ENCODE results near the gene XYLT1. TPM values are rescaled to one million over a fixed set of nuclear protein-coding genes. Genes with fewer than 3 reads are reported as not detected.

XYLT1 gene
- total RNA-seq (2012; rRNA removed) (11.1 and 12.7 TPM in 2 replicates), polyA plus RNA-seq (2012; rRNA removed) (9.0 and 9.7 TPM in 2 replicates), Bru-seq, nascent RNA (percentile 59 among the genes with signal in this experiment), BruChase-seq, experiment 1, labeled RNA remaining after a 6-hour chase (percentile 54 among the genes with signal in this experiment), BruChase-seq, experiment 2, labeled RNA remaining after a 2-hour chase (percentile 56 among the genes with signal in this experiment)
- polyA plus RNA-seq (2012; cell fraction: cytosol; rRNA removed): 4.3 and 4.9 TPM in 2 replicates
- polyA plus RNA-seq (2012; cell fraction: nucleus; rRNA removed; ENCODE audit: low replicate concordance): 4.8 and 5.9 TPM in 2 replicates
- long read RNA-seq, partial matches to known transcripts: 2 of 5 reads
- long read RNA-seq, other reads (novel, unspliced or antisense): 3 of 5 reads

GRCh38 chr16:17470908-17471718, at the start of gene XYLT1:
Gene XYLT1, minus strand, starts transcription at chr16:17470960. Its CDS starts 164 bp downstream, at chr16:17470796.
- CTCF ChIA-PET: interaction anchor here (1.3 kb wide), 1 partner anchor 108 kb away, joined by 3 read pairs; no protein-coding TSS in a partner anchor
- TF ChIP-seq RAD21 (IDR thresholded peaks at IDR 0.05; ENCODE audit: low read length): peak; percentile 14; the same call in 1 of the 2 replicates
- no peak for TF ChIP-seq CTCF (conservative IDR thresholded peaks at IDR 0.05; ENCODE audit: low read depth, low read length)
- no peak for TF ChIP-seq MAFK (IDR thresholded peaks at IDR 0.05; ENCODE audit: low read depth, low read length)
- TF ChIP-seq BHLHE40 (IDR thresholded peaks at IDR 0.05; ENCODE audit: low read depth, low read length): peak; percentile 78
- TF ChIP-seq, protein P1, sequence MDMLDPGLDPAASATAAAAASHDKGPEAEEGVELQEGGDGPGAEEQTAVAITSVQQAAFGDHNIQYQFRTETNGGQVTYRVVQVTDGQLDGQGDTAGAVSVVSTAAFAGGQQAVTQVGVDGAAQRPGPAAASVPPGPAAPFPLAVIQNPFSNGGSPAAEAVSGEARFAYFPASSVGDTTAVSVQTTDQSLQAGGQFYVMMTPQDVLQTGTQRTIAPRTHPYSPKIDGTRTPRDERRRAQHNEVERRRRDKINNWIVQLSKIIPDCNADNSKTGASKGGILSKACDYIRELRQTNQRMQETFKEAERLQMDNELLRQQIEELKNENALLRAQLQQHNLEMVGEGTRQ (IDR thresholded peaks at IDR 0.05; ENCODE audit: low read depth, low read length): no peak
- no peak for TF ChIP-seq NFE2L2 (IDR thresholded peaks at IDR 0.05; ENCODE audit: low read depth, low read length)
- no peak for TF ChIP-seq RCOR1 (IDR thresholded peaks at IDR 0.05; ENCODE audit: insufficient replicate concordance, low read length)
- peak; percentile 55 for TF ChIP-seq FOS (IDR thresholded peaks at IDR 0.05; ENCODE audit: low read depth, low read length)
- TF ChIP-seq ELK1 (IDR thresholded peaks at IDR 0.05; ENCODE audit: borderline replicate concordance, low read depth, low read length): no peak
- TF ChIP-seq CHD1 (IDR thresholded peaks at IDR 0.05; ENCODE audit: low read depth, low read length): no peak
- TF ChIP-seq CEBPB (IDR thresholded peaks at IDR 0.05; ENCODE audit: low read depth, low read length): peak; percentile 75

More at GRCh38 chr16:17470908-17471718, at the start of gene XYLT1:
- peak within 1 kb of the TSS; percentile 76 for H3K4me2 ChIP-seq (ENCODE audit: low read depth, low read length)
- DNase-seq: peak; percentile 94
- peak within 1 kb of the TSS; percentile 63 for H3K4ac ChIP-seq (ENCODE audit: low read depth, low read length)
- in situ Hi-C loops (cut with MboI; ENCODE audit: low sequenced_read_pairs): loop anchor here (25.0 kb wide), 2 partner anchors 259 to 609 kb away; no protein-coding TSS in a partner anchor
- intact Hi-C loops (cut with micrococcal nuclease): no loop called here
- H3K18ac ChIP-seq (ENCODE audit: low read depth, low read length): no peak within 1 kb of the TSS
- H4K91ac ChIP-seq (ENCODE audit: insufficient read depth, low read depth, low read length): no peak within 1 kb of the TSS
- WGBS, 2 experiments (ENCODE audit: extremely low coverage in 2 of 2, insufficient read length in 1 of 2): 0% methylated on average over 4 of the region's 36 CpGs; no CpG with 5 or more reads in 1 of the 2 experiments
- no TSS peak for BruUV-seq (replicated peaks)
- dilution Hi-C loops (cut with HindIII; ENCODE audit: low sequenced_read_pairs, unreplicated experiment): no loop called here
- peaks cover 5% of the 10 kb centered on the region for H3K9me1 ChIP-seq (ENCODE audit: insufficient read depth, low read length)
- POLR2A ChIA-PET (ENCODE audit: unreplicated experiment): interaction anchor here (0.5 kb wide), 1 partner anchor 609 kb away, joined by 14 read pairs; no protein-coding TSS in a partner anchor
- no peak within 1 kb of the TSS for H4K5ac ChIP-seq (ENCODE audit: low read depth, low read length)
- H4K20me1 ChIP-seq (ENCODE audit: insufficient read depth, low read length): peaks cover 19% of the 10 kb centered on the region
- peak within 1 kb of the TSS; percentile 91 for H2AFZ ChIP-seq (replicated peaks; ENCODE audit: low read length, poor library complexity)
- peak within 1 kb of the TSS; percentile 27; the same call in 1 of the 2 replicates for H2BK120ac ChIP-seq (ENCODE audit: low read depth, low read length)
- H3K14ac ChIP-seq (replicated peaks; ENCODE audit: low read depth, low read length): peak within 1 kb of the TSS; percentile 24; the same call in 1 of the 2 replicates
- H3K36me3 ChIP-seq (ENCODE audit: control insufficient read depth, insufficient read depth, low read length): no peaks in the 10 kb centered on the region
- peak within 1 kb of the TSS; percentile 49; the same call in 2 of the 3 replicates for H2BK15ac ChIP-seq (ENCODE audit: low read depth, low read length)
- peak within 1 kb of the TSS; percentile 48 for H3K27ac ChIP-seq (ENCODE audit: insufficient read depth, low read length)
- H3K23ac ChIP-seq (ENCODE audit: low read depth, low read length): peak within 1 kb of the TSS; percentile 44
- H3K9me3 ChIP-seq (ENCODE audit: control insufficient read depth, insufficient read depth, low read length): no peaks in the 10 kb centered on the region
- peaks cover 13% of the 10 kb centered on the region for H3K4me1 ChIP-seq (ENCODE audit: control insufficient read depth, insufficient read depth, low read length)
- H3K56ac ChIP-seq (ENCODE audit: extremely low read depth, insufficient read depth, low read length): no peak within 1 kb of the TSS
- H3K27me3 ChIP-seq (ENCODE audit: control insufficient read depth, insufficient read depth, low read length): no peaks in the 10 kb centered on the region
- peak within 1 kb of the TSS; percentile 70 for H3K4me3 ChIP-seq (ENCODE audit: insufficient read depth, low read depth, low read length)
- H3K9ac ChIP-seq (ENCODE audit: low read depth, low read length): peak within 1 kb of the TSS; percentile 19
- peak within 1 kb of the TSS; percentile 7; the same call in 1 of the 2 replicates for H2AK5ac ChIP-seq (ENCODE audit: low read depth, low read length)
- peak within 1 kb of the TSS; percentile 53 for H2AK9ac ChIP-seq (replicated peaks; ENCODE audit: low read depth, low read length, poor library complexity)
- peak within 1 kb of the TSS; percentile 29 for H2BK5ac ChIP-seq (ENCODE audit: low read depth, low read length, poor library complexity, severe bottlenecking)
- H2BK20ac ChIP-seq (ENCODE audit: low read depth, low read length): 0 out of 2 replicates have a peak within 1 kb of the TSS, but pooled peaks have one; percentile 1
- peaks cover 2 to 35% of the 10 kb centered on the region in 2 experiments; a peak in 2 of 4 replicates for H3K79me1 ChIP-seq (ENCODE audit: low read depth in 1 of 2, low read length in 2 of 2)
- ATAC-seq (ENCODE audit: low read depth): peak; percentile 50
- H4K8ac ChIP-seq (ENCODE audit: low read depth in 2 of 2, low read length in 2 of 2): peak within 1 kb of the TSS in 1 of 2 experiments; percentile 41; a peak in 1 of 4 replicates
